Astrocyte (in vitro differentiated cells and primary cell): Measurements from ENCODE around the gene STKLD1.

ENCODE experiments used
- EZH2 ChIP-seq: IDR thresholded peaks from 2 replicates; pipeline ENCODE4 v1.6.1; 2012; ENCODE audit warnings: mild to moderate bottlenecking, low read length, inconsistent platforms; ENCODE audit not compliant: insufficient read depth
- TF ChIP-seq, protein P1 (sequence below): IDR thresholded peaks from 2 replicates; pipeline ENCODE4 v1.5.1; 2011; ENCODE audit warnings: low read depth, mild to moderate bottlenecking, inconsistent platforms, low read length, moderate library complexity; ENCODE audit not compliant: insufficient read depth

DNA sequence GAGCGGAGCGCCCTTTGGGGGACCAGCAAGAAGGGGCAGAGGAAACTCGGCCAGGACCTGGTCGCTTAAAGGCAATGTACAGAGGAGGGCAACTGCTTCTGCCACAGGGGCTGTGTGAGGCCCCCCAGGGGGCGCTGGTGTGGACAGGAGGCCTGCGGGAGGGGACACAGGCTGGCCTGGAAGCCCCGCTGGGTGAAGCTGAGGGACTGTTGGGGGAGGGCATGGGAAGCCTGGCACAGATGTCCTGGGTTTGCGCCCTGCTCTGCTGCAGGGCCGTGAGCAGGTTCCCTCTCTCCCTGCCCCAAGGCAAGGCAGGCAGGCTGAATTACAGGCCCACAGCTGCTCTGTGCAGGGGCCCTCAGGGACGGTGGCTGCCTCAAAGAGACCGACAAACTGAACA is 33.6 kb upstream of the STKLD1 start:
- TF ChIP-seq, protein P1, sequence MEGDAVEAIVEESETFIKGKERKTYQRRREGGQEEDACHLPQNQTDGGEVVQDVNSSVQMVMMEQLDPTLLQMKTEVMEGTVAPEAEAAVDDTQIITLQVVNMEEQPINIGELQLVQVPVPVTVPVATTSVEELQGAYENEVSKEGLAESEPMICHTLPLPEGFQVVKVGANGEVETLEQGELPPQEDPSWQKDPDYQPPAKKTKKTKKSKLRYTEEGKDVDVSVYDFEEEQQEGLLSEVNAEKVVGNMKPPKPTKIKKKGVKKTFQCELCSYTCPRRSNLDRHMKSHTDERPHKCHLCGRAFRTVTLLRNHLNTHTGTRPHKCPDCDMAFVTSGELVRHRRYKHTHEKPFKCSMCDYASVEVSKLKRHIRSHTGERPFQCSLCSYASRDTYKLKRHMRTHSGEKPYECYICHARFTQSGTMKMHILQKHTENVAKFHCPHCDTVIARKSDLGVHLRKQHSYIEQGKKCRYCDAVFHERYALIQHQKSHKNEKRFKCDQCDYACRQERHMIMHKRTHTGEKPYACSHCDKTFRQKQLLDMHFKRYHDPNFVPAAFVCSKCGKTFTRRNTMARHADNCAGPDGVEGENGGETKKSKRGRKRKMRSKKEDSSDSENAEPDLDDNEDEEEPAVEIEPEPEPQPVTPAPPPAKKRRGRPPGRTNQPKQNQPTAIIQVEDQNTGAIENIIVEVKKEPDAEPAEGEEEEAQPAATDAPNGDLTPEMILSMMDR = no peak
- no peak for TF ChIP-seq EZH2
